ENCODE measurements around the gene MGMT. TPM values are rescaled to one million over a fixed set of nuclear protein-coding genes. Genes with fewer than 3 reads are reported as not detected.

Gene MGMT
- polyA plus RNA-seq, 1 of the 3 experiments (the other 2 are of a cell fraction): 10.8 TPM

- no peaks in the 10 kb centered on the region for H4K20me1 ChIP-seq (ENCODE audit: insufficient read depth)
- 75% methylated on average over 11 of the region's 11 CpGs for WGBS (ENCODE audit: low lambda C conversion rate)
- H3K9me2 ChIP-seq: no peaks in the 10 kb centered on the region
- TF ChIP-seq MEF2A (IDR thresholded peaks at IDR 0.05; ENCODE audit: borderline replicate concordance, low read depth): no peak
- TF ChIP-seq ZBTB33 (IDR thresholded peaks at IDR 0.05; ENCODE audit: borderline replicate concordance, low read depth): no peak
- no peak for TF ChIP-seq USF2 (IDR thresholded peaks at IDR 0.05; ENCODE audit: borderline replicate concordance, low read depth, low read length)
- no peak for TF ChIP-seq EP300 (IDR thresholded peaks at IDR 0.05; ENCODE audit: borderline replicate concordance in 1 of 2, low read depth in 1 of 2, low read length in 1 of 2)
- no peak for TF ChIP-seq GATA2 (CRISPR knock-in tag; IDR thresholded peaks at IDR 0.05)
- no peaks in the 10 kb centered on the region for H3K9me3 ChIP-seq
- H3K27me3 ChIP-seq (ENCODE audit: insufficient read depth): no peaks in the 10 kb centered on the region
- H3K4me2 ChIP-seq: no peak overlapping the region
- no peak overlapping the region for H3K4me3 ChIP-seq (ENCODE audit: low read depth in 2 of 2, low read length in 1 of 2)
- POLR2A ChIA-PET: no interaction called here
- H3K27ac ChIP-seq (ENCODE audit: low read depth in 2 of 2, low read length in 1 of 2): no peak overlapping the region
- no peak overlapping the region for H3K9ac ChIP-seq
- peaks cover 0 to 15% of the 10 kb centered on the region in 2 experiments; a peak in 1 of 4 replicates for H3K4me1 ChIP-seq (ENCODE audit: control insufficient read depth in 1 of 2, insufficient read depth in 2 of 2, low read depth in 1 of 2, low read length in 1 of 2)
- H3K79me2 ChIP-seq (ENCODE audit: insufficient read depth): no peaks in the 10 kb centered on the region
- no peak for DNase-seq
- H3F3A ChIP-seq (replicated peaks; ENCODE audit: insufficient read depth): no peaks in the 10 kb centered on the region
- CTCF ChIA-PET: no interaction called here
- H3K36me3 ChIP-seq (replicated peaks in 1 of 2; ENCODE audit: control insufficient read depth in 1 of 2, insufficient read depth in 2 of 2, low read length in 1 of 2): no peaks in the 10 kb centered on the region
- no peak overlapping the region for H2AFZ ChIP-seq (ENCODE audit: low read depth)
Observed at GRCh38 chr10:129533281-129533680, 66.2 kb downstream of the MGMT start.

- H2AFZ ChIP-seq (ENCODE audit: low read depth): no peak overlapping the region
- no peaks in the 10 kb centered on the region for H3K9me3 ChIP-seq
- peaks cover 0 to 15% of the 10 kb centered on the region in 2 experiments; a peak in 1 of 4 replicates for H3K4me1 ChIP-seq (ENCODE audit: control insufficient read depth in 1 of 2, insufficient read depth in 2 of 2, low read depth in 1 of 2, low read length in 1 of 2)
- H4K20me1 ChIP-seq (ENCODE audit: insufficient read depth): no peaks in the 10 kb centered on the region
- H3K9ac ChIP-seq: no peak overlapping the region
- POLR2A ChIA-PET: no interaction called here
- H3K27me3 ChIP-seq (ENCODE audit: insufficient read depth): no peaks in the 10 kb centered on the region
- no peaks in the 10 kb centered on the region for H3K36me3 ChIP-seq (replicated peaks in 1 of 2; ENCODE audit: control insufficient read depth in 1 of 2, insufficient read depth in 2 of 2, low read length in 1 of 2)
- H3F3A ChIP-seq (replicated peaks; ENCODE audit: insufficient read depth): no peaks in the 10 kb centered on the region
- H3K4me3 ChIP-seq (ENCODE audit: low read depth in 2 of 2, low read length in 1 of 2): no peak overlapping the region
- H3K27ac ChIP-seq (ENCODE audit: low read depth in 2 of 2, low read length in 1 of 2): no peak overlapping the region
- CTCF ChIA-PET: no interaction called here
- no peak for DNase-seq
- 74% methylated on average over 4 of the region's 5 CpGs for WGBS (ENCODE audit: low lambda C conversion rate)
- TF ChIP-seq USF1 (IDR thresholded peaks at IDR 0.05; ENCODE audit: borderline replicate concordance, low read depth): no peak
- no peak for TF ChIP-seq RCOR1 (IDR thresholded peaks at IDR 0.05; ENCODE audit: low read length)
- no peak for TF ChIP-seq NRF1 (IDR thresholded peaks at IDR 0.05; ENCODE audit: low read depth, low read length)
- TF ChIP-seq SIN3A (IDR thresholded peaks at IDR 0.05; ENCODE audit: borderline replicate concordance, low read depth, low read length): no peak
- TF ChIP-seq NFIC (IDR thresholded peaks at IDR 0.05; ENCODE audit: borderline replicate concordance): no peak
- no peak for TF ChIP-seq IRF3 (IDR thresholded peaks at IDR 0.05; ENCODE audit: low read depth, low read length)
- TF ChIP-seq ZBTB33 (IDR thresholded peaks at IDR 0.05; ENCODE audit: borderline replicate concordance, low read depth): no peak
- TF ChIP-seq CTCF (IDR thresholded peaks at IDR 0.05): no peak
- TF ChIP-seq RFX5 (IDR thresholded peaks at IDR 0.05; ENCODE audit: low read length): no peak
- no peak for TF ChIP-seq GABPA (IDR thresholded peaks at IDR 0.05; ENCODE audit: low read depth)
- TF ChIP-seq USF2 (IDR thresholded peaks at IDR 0.05; ENCODE audit: borderline replicate concordance, low read depth, low read length): no peak
- no peaks in the 10 kb centered on the region for H3K9me2 ChIP-seq
- H3K4me2 ChIP-seq: no peak overlapping the region
- H3K79me2 ChIP-seq (ENCODE audit: insufficient read depth): no peaks in the 10 kb centered on the region
Observed at GRCh38 chr10:129534826-129535225, 67.8 kb downstream of the MGMT start.

All from SK-N-SH (cell line).